Liver (tissue), 9 donors: ENCODE data around the gene SH2D3C. TPM values are rescaled to one million over a fixed set of nuclear protein-coding genes. Genes with fewer than 3 reads are reported as not detected.

Source experiments
- DNase-seq: peaks from one replicate; pipeline ENCODE4 v3.0.0-alpha.2; 2017; ENCODE audit warnings: low spot score
- H3K27ac ChIP-seq, 2 donors: one replicate each; pipeline ENCODE4 v1.7.0; 2013; ENCODE audit warnings: inconsistent platforms in 2 of 2, low read length in 2 of 2, control low read depth in 1 of 2, low read depth in 1 of 2, mild to moderate bottlenecking in 1 of 2
- H3K27me3 ChIP-seq, 4 donors: one replicate each; pipeline versions ENCODE4 v1.6.1 to v1.7.0; 2013; ENCODE audit warnings: low read length in 3 of 4, inconsistent platforms in 1 of 4, mild to moderate bottlenecking in 1 of 4, moderate library complexity in 1 of 4; ENCODE audit not compliant: control insufficient read depth in 4 of 4, insufficient read depth in 4 of 4
- H3K36me3 ChIP-seq, 4 donors: one replicate each; pipeline versions ENCODE4 v1.6.1 to v1.7.0; 2013; ENCODE audit warnings: low read length in 3 of 4, mild to moderate bottlenecking in 3 of 4, low read depth in 1 of 4, moderate library complexity in 1 of 4; ENCODE audit not compliant: control insufficient read depth in 4 of 4, insufficient read depth in 3 of 4
- H3K4me1 ChIP-seq, 4 donors: one replicate each; pipeline versions ENCODE4 v1.6.1 to v1.7.0; 2013; ENCODE audit warnings: low read length in 3 of 4, mild to moderate bottlenecking in 3 of 4, moderate library complexity in 1 of 4; ENCODE audit not compliant: control insufficient read depth in 4 of 4, insufficient read depth in 4 of 4
- H3K4me3 ChIP-seq, 3 donors: one replicate each; pipeline versions ENCODE4 v1.6.1 to v1.7.0; 2013; ENCODE audit warnings: low read length in 3 of 3, control low read depth in 1 of 3, low read depth in 1 of 3, mild to moderate bottlenecking in 1 of 3
- H3K9ac ChIP-seq, 2 donors: one replicate each; pipeline ENCODE4 v1.7.0; 2013; ENCODE audit warnings: low read length in 2 of 2, mild to moderate bottlenecking in 2 of 2, moderate library complexity in 2 of 2, control low read depth in 1 of 2, low read depth in 1 of 2
- H3K9me3 ChIP-seq, 4 donors: one replicate each; pipeline versions ENCODE4 v1.6.1 to v1.7.0; 2013; ENCODE audit warnings: low read length in 3 of 4; ENCODE audit not compliant: control insufficient read depth in 4 of 4
- EGR1 ChIP-seq, 2 donors: IDR thresholded peaks; 2 replicates each; pipeline ENCODE4 v1.6.1; 2016 to 2018; ENCODE audit warnings: antibody characterized with exemption in 2 of 2, low read depth in 2 of 2
- FOXA1 ChIP-seq: IDR thresholded peaks from 2 replicates; pipeline ENCODE4 v1.6.1; 2016; ENCODE audit warnings: antibody characterized with exemption
- FOXA2 ChIP-seq: IDR thresholded peaks from 2 replicates; pipeline ENCODE4 v1.6.1; 2016; ENCODE audit warnings: antibody characterized with exemption
- GABPA ChIP-seq, 2 donors: IDR thresholded peaks in 1 of 2; conservative IDR thresholded peaks in 1 of 2; 2 replicates each; pipeline ENCODE4 v1.6.1; 2016; ENCODE audit warnings: antibody characterized with exemption in 2 of 2, mild to moderate bottlenecking in 1 of 2, moderate library complexity in 1 of 2
- HNF4A ChIP-seq, 2 donors: conservative IDR thresholded peaks; 2 replicates each; pipeline ENCODE4 v1.6.1; 2016; ENCODE audit warnings: antibody characterized with exemption in 2 of 2, mild to moderate bottlenecking in 2 of 2
- HNF4G ChIP-seq: IDR thresholded peaks from 2 replicates; pipeline ENCODE4 v1.6.1; 2016; ENCODE audit warnings: antibody characterized with exemption
- JUND ChIP-seq, 2 donors: IDR thresholded peaks; 2 replicates each; pipeline ENCODE4 v1.6.1; 2016; ENCODE audit warnings: antibody characterized with exemption in 2 of 2
- NR2F2 ChIP-seq: IDR thresholded peaks from 2 replicates; pipeline ENCODE4 v1.6.1; 2016; ENCODE audit warnings: antibody characterized with exemption
- RAD21 ChIP-seq, 2 donors: IDR thresholded peaks; 2 replicates each; pipeline ENCODE4 v1.6.1; 2016; ENCODE audit warnings: antibody characterized with exemption in 2 of 2, mild to moderate bottlenecking in 2 of 2
- SP1 ChIP-seq: IDR thresholded peaks from 2 replicates; pipeline ENCODE4 v1.6.1; 2018; ENCODE audit warnings: antibody characterized with exemption, mild to moderate bottlenecking
- TAF1 ChIP-seq: conservative IDR thresholded peaks from 2 replicates; pipeline ENCODE4 v1.6.1; 2016; ENCODE audit warnings: antibody characterized with exemption, mild to moderate bottlenecking
- YY1 ChIP-seq: IDR thresholded peaks from 2 replicates; pipeline ENCODE4 v1.6.1; 2016; ENCODE audit warnings: antibody characterized with exemption, mild to moderate bottlenecking
- WGBS: extraction: QIAGEN DNeasy Blood & Tissue Kit; methylation state at CpG from one replicate; pipeline ENCODE4 v1.1.7; 2013; 5-methylcytosine and 5-hydroxymethylcytosine counted together
- polyA plus RNA-seq, 2 donors: library from polyadenylated mRNA; stranded (reverse) in 1 of 2; unstranded in 1 of 2; fragments of 200-250 nt in 1 of 2; fragments of >200 nt in 1 of 2; fragmentation: Nextera tagmentation in 1 of 2; extraction: Ambion mirVana in 1 of 2; gene quantifications; one replicate each; pipeline versions ENCODE4 v1.2.1 to v1.2.3, GENCODE V29; 2013 to 2015
- total RNA-seq, 2 donors: library from RNA; depleted of rRNA; stranded (reverse); fragments of >200 nt; gene quantifications; one replicate each; pipeline ENCODE4 v1.2.3, GENCODE V29; 2014
- TF ChIP-seq, protein P1 (sequence below): fragments of 150-350 bp; IDR thresholded peaks from 2 replicates; pipeline ENCODE4 v1.5.1; 2017; ENCODE audit warnings: improper control_type of control experiment, low read depth, low read length; ENCODE audit not compliant: missing input control
- TF ChIP-seq, protein P2 (sequence below): IDR thresholded peaks from 2 replicates; pipeline ENCODE4 v1.6.1; 2016; ENCODE audit warnings: antibody characterized with exemption, mild to moderate bottlenecking
- TF ChIP-seq, protein P3 (sequence below): IDR thresholded peaks from 2 replicates; pipeline ENCODE4 v1.6.1; 2016; ENCODE audit warnings: antibody characterized with exemption
- TF ChIP-seq, protein P4 (sequence below): IDR thresholded peaks from 2 replicates; pipeline ENCODE4 v1.6.1; 2016; ENCODE audit warnings: antibody characterized with exemption
- donor health status: healthy.
- donor health status: healthy.
- donor health status: healthy.
- donor health status: healthy.
- donor health status: healthy.

SH2D3C gene
- total and polyA plus RNA-seq, 4 donors = 2.2 to 5.1 (median 3.9) TPM

DNA sequence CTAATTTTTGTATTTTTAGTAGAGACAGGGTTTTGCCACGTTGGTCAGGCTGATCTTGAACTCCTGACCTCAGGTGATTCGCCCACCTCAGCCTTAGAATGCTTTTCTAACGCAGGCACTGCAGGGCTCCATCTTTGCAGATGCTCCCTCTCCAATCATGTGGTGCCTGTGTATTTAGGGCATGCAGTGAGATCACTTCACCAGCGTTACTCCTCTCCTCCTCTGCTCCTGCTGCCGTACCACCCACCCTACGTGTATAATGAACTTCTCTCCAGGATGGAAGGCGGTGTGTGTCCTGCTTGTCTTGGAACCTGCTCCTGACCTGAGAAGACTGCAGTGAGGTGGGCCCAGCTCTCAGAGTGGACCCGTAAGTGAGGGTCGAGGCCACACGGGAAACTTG lies 85.3 kb downstream of the SH2D3C start (continued):
- TF ChIP-seq, protein P1, sequence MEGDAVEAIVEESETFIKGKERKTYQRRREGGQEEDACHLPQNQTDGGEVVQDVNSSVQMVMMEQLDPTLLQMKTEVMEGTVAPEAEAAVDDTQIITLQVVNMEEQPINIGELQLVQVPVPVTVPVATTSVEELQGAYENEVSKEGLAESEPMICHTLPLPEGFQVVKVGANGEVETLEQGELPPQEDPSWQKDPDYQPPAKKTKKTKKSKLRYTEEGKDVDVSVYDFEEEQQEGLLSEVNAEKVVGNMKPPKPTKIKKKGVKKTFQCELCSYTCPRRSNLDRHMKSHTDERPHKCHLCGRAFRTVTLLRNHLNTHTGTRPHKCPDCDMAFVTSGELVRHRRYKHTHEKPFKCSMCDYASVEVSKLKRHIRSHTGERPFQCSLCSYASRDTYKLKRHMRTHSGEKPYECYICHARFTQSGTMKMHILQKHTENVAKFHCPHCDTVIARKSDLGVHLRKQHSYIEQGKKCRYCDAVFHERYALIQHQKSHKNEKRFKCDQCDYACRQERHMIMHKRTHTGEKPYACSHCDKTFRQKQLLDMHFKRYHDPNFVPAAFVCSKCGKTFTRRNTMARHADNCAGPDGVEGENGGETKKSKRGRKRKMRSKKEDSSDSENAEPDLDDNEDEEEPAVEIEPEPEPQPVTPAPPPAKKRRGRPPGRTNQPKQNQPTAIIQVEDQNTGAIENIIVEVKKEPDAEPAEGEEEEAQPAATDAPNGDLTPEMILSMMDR = no peak
- TF ChIP-seq YY1 (no peak), RAD21 (IDR thresholded peaks at IDR 0.05) (no peak), NR2F2 (no peak)

DNA sequence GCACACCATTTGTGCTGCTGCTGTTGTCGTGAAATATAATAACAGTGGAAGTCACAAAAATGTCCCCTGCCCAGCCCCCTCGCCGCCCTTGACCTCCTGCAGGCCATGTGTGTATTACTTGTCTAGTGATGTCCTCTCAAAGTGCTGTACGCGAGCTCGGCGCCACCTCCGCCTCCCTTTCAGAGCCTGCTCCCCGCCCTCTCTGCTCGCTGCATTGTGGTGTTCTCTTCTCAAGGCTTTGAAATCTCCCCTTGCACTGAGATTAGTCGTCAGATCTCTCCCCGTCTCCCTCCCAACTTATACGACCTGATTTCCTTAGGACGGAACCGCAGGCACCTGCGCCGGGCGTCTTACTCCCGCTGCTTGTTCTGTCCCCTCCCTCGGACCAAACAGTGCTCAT lies 86.4 kb downstream of the SH2D3C start:
- Histone ChIP-seq H3K27ac (no peak overlapping the region), H3K36me3 (peaks cover 0 to 6% (median 0%) of the 10 kb centered on the region in 4 donors), H3K9me3 (no peaks in the 10 kb centered on the region), H3K9ac (no peak overlapping the region), H3K4me1 (no peaks in the 10 kb centered on the region), H3K27me3 (no peaks in the 10 kb centered on the region), H3K4me3 (no peak overlapping the region)
- WGBS = 89% methylated on average over 20 of the region's 20 CpGs
- TF ChIP-seq, protein P2, sequence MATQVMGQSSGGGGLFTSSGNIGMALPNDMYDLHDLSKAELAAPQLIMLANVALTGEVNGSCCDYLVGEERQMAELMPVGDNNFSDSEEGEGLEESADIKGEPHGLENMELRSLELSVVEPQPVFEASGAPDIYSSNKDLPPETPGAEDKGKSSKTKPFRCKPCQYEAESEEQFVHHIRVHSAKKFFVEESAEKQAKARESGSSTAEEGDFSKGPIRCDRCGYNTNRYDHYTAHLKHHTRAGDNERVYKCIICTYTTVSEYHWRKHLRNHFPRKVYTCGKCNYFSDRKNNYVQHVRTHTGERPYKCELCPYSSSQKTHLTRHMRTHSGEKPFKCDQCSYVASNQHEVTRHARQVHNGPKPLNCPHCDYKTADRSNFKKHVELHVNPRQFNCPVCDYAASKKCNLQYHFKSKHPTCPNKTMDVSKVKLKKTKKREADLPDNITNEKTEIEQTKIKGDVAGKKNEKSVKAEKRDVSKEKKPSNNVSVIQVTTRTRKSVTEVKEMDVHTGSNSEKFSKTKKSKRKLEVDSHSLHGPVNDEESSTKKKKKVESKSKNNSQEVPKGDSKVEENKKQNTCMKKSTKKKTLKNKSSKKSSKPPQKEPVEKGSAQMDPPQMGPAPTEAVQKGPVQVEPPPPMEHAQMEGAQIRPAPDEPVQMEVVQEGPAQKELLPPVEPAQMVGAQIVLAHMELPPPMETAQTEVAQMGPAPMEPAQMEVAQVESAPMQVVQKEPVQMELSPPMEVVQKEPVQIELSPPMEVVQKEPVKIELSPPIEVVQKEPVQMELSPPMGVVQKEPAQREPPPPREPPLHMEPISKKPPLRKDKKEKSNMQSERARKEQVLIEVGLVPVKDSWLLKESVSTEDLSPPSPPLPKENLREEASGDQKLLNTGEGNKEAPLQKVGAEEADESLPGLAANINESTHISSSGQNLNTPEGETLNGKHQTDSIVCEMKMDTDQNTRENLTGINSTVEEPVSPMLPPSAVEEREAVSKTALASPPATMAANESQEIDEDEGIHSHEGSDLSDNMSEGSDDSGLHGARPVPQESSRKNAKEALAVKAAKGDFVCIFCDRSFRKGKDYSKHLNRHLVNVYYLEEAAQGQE = no peak
- TF ChIP-seq HNF4G (no peak), FOXA1 (no peak), JUND (IDR thresholded peaks at IDR 0.05) (no peak), FOXA2 (no peak), GABPA (IDR thresholded peaks at IDR 0.05 in 1 of 2, conservative IDR thresholded peaks at IDR 0.05 in 1 of 2) (no peak), EGR1 (IDR thresholded peaks at IDR 0.05; ENCODE audit: low read depth in 2 of 2) (no peak), HNF4A (conservative IDR thresholded peaks at IDR 0.05) (no peak), TAF1 (no peak), SP1 (no peak)
- TF ChIP-seq, protein P1 = no peak
- TF ChIP-seq, protein P3, sequence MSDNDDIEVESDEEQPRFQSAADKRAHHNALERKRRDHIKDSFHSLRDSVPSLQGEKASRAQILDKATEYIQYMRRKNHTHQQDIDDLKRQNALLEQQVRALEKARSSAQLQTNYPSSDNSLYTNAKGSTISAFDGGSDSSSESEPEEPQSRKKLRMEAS = no peak
- TF ChIP-seq, protein P4, sequence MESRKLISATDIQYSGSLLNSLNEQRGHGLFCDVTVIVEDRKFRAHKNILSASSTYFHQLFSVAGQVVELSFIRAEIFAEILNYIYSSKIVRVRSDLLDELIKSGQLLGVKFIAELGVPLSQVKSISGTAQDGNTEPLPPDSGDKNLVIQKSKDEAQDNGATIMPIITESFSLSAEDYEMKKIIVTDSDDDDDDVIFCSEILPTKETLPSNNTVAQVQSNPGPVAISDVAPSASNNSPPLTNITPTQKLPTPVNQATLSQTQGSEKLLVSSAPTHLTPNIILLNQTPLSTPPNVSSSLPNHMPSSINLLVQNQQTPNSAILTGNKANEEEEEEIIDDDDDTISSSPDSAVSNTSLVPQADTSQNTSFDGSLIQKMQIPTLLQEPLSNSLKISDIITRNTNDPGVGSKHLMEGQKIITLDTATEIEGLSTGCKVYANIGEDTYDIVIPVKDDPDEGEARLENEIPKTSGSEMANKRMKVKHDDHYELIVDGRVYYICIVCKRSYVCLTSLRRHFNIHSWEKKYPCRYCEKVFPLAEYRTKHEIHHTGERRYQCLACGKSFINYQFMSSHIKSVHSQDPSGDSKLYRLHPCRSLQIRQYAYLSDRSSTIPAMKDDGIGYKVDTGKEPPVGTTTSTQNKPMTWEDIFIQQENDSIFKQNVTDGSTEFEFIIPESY = no peak
- no peak for DNase-seq
